ENCODE measurements around the gene FASN.

- TF ChIP-seq TAF1 (IDR thresholded peaks at IDR 0.05; ENCODE audit: low read depth) (no peak), POLR2AphosphoS5 (IDR thresholded peaks at IDR 0.05) (no peak)
Measured at GRCh38 chr17:82107341-82107860, 9.4 kb upstream of the FASN start.
